H1 (cell line): Measurements from ENCODE around the gene LRPAP1. TPM values are rescaled to one million over a fixed set of nuclear protein-coding genes. Genes with fewer than 3 reads are reported as not detected.
A peak's percentile ranks its signal among the peaks of the same experiment; 100 is the strongest.

Source experiments
- CTCF ChIA-PET: fragments of 300-600 bp; sonication (Branson Sonifier 250); formaldehyde crosslinking; loops from one replicate; lab custom pipeline; 2021; ENCODE audit not compliant: partially characterized antibody; lab: Charles Lee
- POLR2A ChIA-PET: fragments of 300-600 bp; sonication (Branson Sonifier 250); formaldehyde crosslinking; loops from one replicate; lab custom pipeline; 2021; ENCODE audit warnings: inconsistent platforms; ENCODE audit not compliant: partially characterized antibody; lab: Charles Lee
- DNase-seq, 2 experiments: peaks; one replicate each; pipeline versions ENCODE4 v3.0.0 to v3.0.0-alpha.2; 2010 to 2022; ENCODE audit warnings: low spot score in 2 of 2, low read depth in 1 of 2, mixed read lengths in 1 of 2
- FAIRE-seq: peaks from 2 replicates; lab custom pipeline; 2011; peaks lifted over from hg19 to GRCh38; lab: Jason Lieb, UNC
- H2AFZ ChIP-seq: 2 replicates; pipeline ENCODE4 v1.8.1; 2012; ENCODE audit warnings: low read length, inconsistent platforms
- H2AK5ac ChIP-seq: 2 replicates; pipeline ENCODE4 v1.6.1; 2013; ENCODE audit warnings: low read depth, low read length
- H2BK120ac ChIP-seq: replicated peaks from 2 replicates; pipeline ENCODE3; 2013; ENCODE audit warnings: low read depth, low read length, inconsistent platforms
- H2BK12ac ChIP-seq: 2 replicates; pipeline ENCODE4 v1.6.1; 2013; ENCODE audit warnings: low read depth, low read length
- H2BK15ac ChIP-seq: 2 replicates; pipeline ENCODE4 v1.6.1; 2013; ENCODE audit warnings: low read length
- H2BK20ac ChIP-seq: 2 replicates; pipeline ENCODE4 v1.6.1; 2013; ENCODE audit warnings: low read length
- H2BK5ac ChIP-seq: 2 replicates; pipeline ENCODE4 v1.6.1; 2013; ENCODE audit warnings: low read depth, low read length
- H3K14ac ChIP-seq: 2 replicates; pipeline ENCODE4 v1.6.1; 2013; ENCODE audit warnings: inconsistent platforms; ENCODE audit not compliant: insufficient read length
- H3K18ac ChIP-seq: 2 replicates; pipeline ENCODE4 v1.6.1; 2013; ENCODE audit warnings: low read length; ENCODE audit errors: extremely low read depth
- H3K23ac ChIP-seq: 2 replicates; pipeline ENCODE4 v1.6.1; 2013; ENCODE audit warnings: inconsistent platforms; ENCODE audit not compliant: insufficient read length
- H3K23me2 ChIP-seq: 2 replicates; pipeline ENCODE4 v1.6.1; 2013; ENCODE audit warnings: low read depth, low read length
- H3K27ac ChIP-seq: 2 replicates; pipeline ENCODE4 v1.6.1; 2011; ENCODE audit warnings: low read depth, low read length, inconsistent platforms
- H3K27me3 ChIP-seq, 4 experiments: replicated peaks in 1 of 4; 1 replicate in 1 of 4; 2 replicates in 3 of 4; pipeline versions ENCODE4 v1.6.1 to v1.8.1; 2011 to 2013; ENCODE audit warnings: low read length in 3 of 4, mild to moderate bottlenecking in 3 of 4, inconsistent platforms in 2 of 4, mixed read lengths in 2 of 4, moderate library complexity in 1 of 4; ENCODE audit not compliant: control insufficient read depth in 3 of 4, insufficient read depth in 3 of 4; ENCODE audit errors: extremely low read depth in 1 of 4
- H3K36me3 ChIP-seq, 4 experiments: 2 replicates each; pipeline versions ENCODE4 v1.6.1 to v1.8.1; 2011 to 2013; ENCODE audit warnings: mild to moderate bottlenecking in 4 of 4, low read length in 3 of 4, moderate library complexity in 2 of 4, control low read depth in 1 of 4, inconsistent platforms in 1 of 4; ENCODE audit not compliant: insufficient read depth in 4 of 4, control insufficient read depth in 2 of 4
- H3K4ac ChIP-seq: replicated peaks from 2 replicates; pipeline ENCODE3; 2013; ENCODE audit warnings: low read length, low read depth, mixed read lengths, inconsistent platforms; ENCODE audit not compliant: insufficient read length
- H3K4me1 ChIP-seq, 4 experiments: replicated peaks in 1 of 4; 1 replicate in 1 of 4; 2 replicates in 3 of 4; pipeline versions ENCODE4 v1.6.1 to v1.8.1; 2011 to 2013; ENCODE audit warnings: low read length in 3 of 4, inconsistent platforms in 2 of 4, mixed read lengths in 1 of 4; ENCODE audit not compliant: insufficient read depth in 4 of 4, control insufficient read depth in 3 of 4
- H3K4me2 ChIP-seq, 2 experiments: 2 replicates each; pipeline versions ENCODE4 v1.6.1 to v1.8.1; 2011 to 2013; ENCODE audit warnings: low read depth in 2 of 2, low read length in 2 of 2, control low read depth in 1 of 2, inconsistent platforms in 1 of 2, mild to moderate bottlenecking in 1 of 2; ENCODE audit not compliant: insufficient read depth in 1 of 2
- H3K4me3 ChIP-seq, 4 experiments: fragments of 200-600, 300-600 bp in 1 of 4; sonication (generic), shearing (Covaris generic), sonication (Bioruptor Twin) in 1 of 4; 2 replicates each; pipeline versions ENCODE4 v1.5.1 to v1.8.1; 2011 to 2016; ENCODE audit warnings: low read length in 4 of 4, low read depth in 3 of 4, control low read depth in 2 of 4, inconsistent platforms in 2 of 4, mild to moderate bottlenecking in 2 of 4, mixed read lengths in 1 of 4, moderate library complexity in 1 of 4; ENCODE audit not compliant: insufficient read depth in 2 of 4; ENCODE audit errors: extremely low read depth in 1 of 4
- H3K56ac ChIP-seq: replicated peaks from 2 replicates; pipeline ENCODE3; 2013; ENCODE audit warnings: low read depth, mild to moderate bottlenecking, mixed read lengths, low read length, inconsistent platforms; ENCODE audit not compliant: insufficient read length
- H3K79me1 ChIP-seq: 2 replicates; pipeline ENCODE4 v1.6.1; 2013; ENCODE audit warnings: low read depth, low read length, control low read depth
- H3K79me2 ChIP-seq, 2 experiments: 2 replicates each; pipeline versions ENCODE4 v1.6.1 to v1.8.1; 2012 to 2013; ENCODE audit warnings: low read length in 2 of 2, mild to moderate bottlenecking in 2 of 2, inconsistent platforms in 1 of 2; ENCODE audit not compliant: insufficient read depth in 2 of 2, control insufficient read depth in 1 of 2
- H3K9ac ChIP-seq, 4 experiments: replicated peaks in 1 of 4; 1 replicate in 1 of 4; 2 replicates in 3 of 4; pipeline versions ENCODE4 v1.6.1 to v1.8.1; 2011 to 2013; ENCODE audit warnings: low read depth in 3 of 4, low read length in 3 of 4, control low read depth in 2 of 4, mild to moderate bottlenecking in 2 of 4, moderate library complexity in 2 of 4, inconsistent platforms in 1 of 4; ENCODE audit errors: extremely low read depth in 1 of 4
- H3K9me3 ChIP-seq, 2 experiments: 2 replicates each; pipeline versions ENCODE4 v1.6.1 to v1.8.1; 2012 to 2013; ENCODE audit warnings: mild to moderate bottlenecking in 2 of 2, moderate library complexity in 2 of 2, control low read depth in 1 of 2, inconsistent platforms in 1 of 2, low read depth in 1 of 2, low read length in 1 of 2, mixed read lengths in 1 of 2; ENCODE audit not compliant: insufficient read depth in 2 of 2
- H4K20me1 ChIP-seq, 2 experiments: replicated peaks in 1 of 2; 2 replicates each; pipeline versions ENCODE3 to v1.8.1; 2011 to 2013; ENCODE audit warnings: inconsistent platforms in 2 of 2, low read length in 2 of 2, mild to moderate bottlenecking in 1 of 2; ENCODE audit not compliant: insufficient read depth in 2 of 2, control insufficient read depth in 1 of 2
- H4K5ac ChIP-seq: 2 replicates; pipeline ENCODE4 v1.6.1; 2013; ENCODE audit warnings: low read length, low read depth, mixed read lengths, inconsistent platforms; ENCODE audit not compliant: insufficient read length
- H4K8ac ChIP-seq: 2 replicates; pipeline ENCODE4 v1.8.0; 2013; ENCODE audit warnings: mild to moderate bottlenecking, moderate library complexity, low read length, inconsistent platforms; ENCODE audit not compliant: insufficient read depth; ENCODE audit errors: extremely low read depth
- H4K91ac ChIP-seq: replicated peaks from 2 replicates; pipeline ENCODE3; 2013; ENCODE audit warnings: low read length, mixed read lengths, inconsistent platforms; ENCODE audit not compliant: insufficient read length
- ASH2L ChIP-seq: fragments of 200-600, 300-600 bp; sonication (generic); IDR thresholded peaks from one replicate; pipeline ENCODE4 v1.7.1; 2017; ENCODE audit warnings: low read length
- BRCA1 ChIP-seq: IDR thresholded peaks from 2 replicates; pipeline ENCODE4 v1.6.1; 2012; ENCODE audit warnings: low read depth, low read length, improper control_type of control experiment
- CTBP2 ChIP-seq: IDR thresholded peaks from 2 replicates; pipeline ENCODE4 v1.7.0; 2011; ENCODE audit warnings: borderline replicate concordance, mild to moderate bottlenecking, moderate library complexity, mixed read lengths, low read length; ENCODE audit not compliant: insufficient read depth, insufficient read length
- HDAC6 ChIP-seq: IDR thresholded peaks from one replicate; pipeline ENCODE4 v1.7.1; 2012; ENCODE audit warnings: low read depth, mild to moderate bottlenecking, inconsistent platforms, low read length, moderate library complexity
- POLR2A ChIP-seq, 2 experiments: IDR thresholded peaks; 1 replicate in 1 of 2; 2 replicates in 1 of 2; pipeline ENCODE4 v1.6.1; 2011; ENCODE audit warnings: low read depth in 2 of 2, low read length in 2 of 2, mild to moderate bottlenecking in 2 of 2; ENCODE audit errors: control extremely low read depth in 1 of 2
- RFX5 ChIP-seq: IDR thresholded peaks from 2 replicates; pipeline ENCODE4 v1.6.1; 2011; ENCODE audit warnings: low read depth, low read length, improper control_type of control experiment, borderline replicate concordance
- SAP30 ChIP-seq: fragments of 300-600 bp; sonication (generic); IDR thresholded peaks from 2 replicates; pipeline ENCODE4 v1.7.1; 2012; ENCODE audit warnings: low read length, moderate library complexity, mild to moderate bottlenecking, inconsistent platforms; ENCODE audit not compliant: insufficient read depth, insufficient replicate concordance
- SIX5 ChIP-seq: IDR thresholded peaks from 2 replicates; pipeline ENCODE4 v1.6.1; 2011; ENCODE audit warnings: mild to moderate bottlenecking, low read depth, low read length
- SP2 ChIP-seq: IDR thresholded peaks from 2 replicates; pipeline ENCODE4 v1.6.1; 2012; ENCODE audit warnings: mild to moderate bottlenecking, low read length, inconsistent platforms
- WGBS, 2 experiments: shearing (Covaris generic) in 1 of 2; methylation state at CpG; one replicate each; pipeline versions ENCODE4 v1.1.6 to v1.1.7; 2013 to 2015; ENCODE audit warnings: low lambda C conversion rate in 2 of 2, mixed read lengths in 2 of 2, inconsistent platforms in 1 of 2, low coverage in 1 of 2, missing lambda C conversion rate in 1 of 2; ENCODE audit not compliant: insufficient replicate concordance in 2 of 2, insufficient coverage in 1 of 2, insufficient read length in 1 of 2; ENCODE audit errors: extremely low coverage in 1 of 2, missing lambda C conversion rate in 1 of 2; 5-methylcytosine and 5-hydroxymethylcytosine counted together
- polyA plus RNA-seq, 7 experiments: library from polyadenylated mRNA; depleted of rRNA in 3 of 7; stranded (reverse) in 5 of 7; unstranded in 2 of 7; fragments of >200 nt in 5 of 7; fragments of 200-250 nt in 2 of 7; gene quantifications; 1 replicate in 5 of 7; 2 replicates in 1 of 7; 4 replicates in 1 of 7; pipeline versions ENCODE4 v1.2.1 to v1.2.3, GENCODE V29; 2011 to 2013; ENCODE audit warnings: missing spikeins in 2 of 7, mixed read lengths in 2 of 7
- total RNA-seq: library from RNA; stranded (reverse); fragmentation: NEBNext Ultra II Directional; extraction: Animal tissue kit (Norgen Biotek cat#: 25700); gene quantifications from 2 replicates; pipeline ENCODE4 v1.2.1, GENCODE V29; 2021
- TF ChIP-seq, protein P1 (sequence below): IDR thresholded peaks from 2 replicates; pipeline ENCODE4 v1.6.1; 2012; ENCODE audit warnings: inconsistent platforms
- TF ChIP-seq, protein P2 (sequence below): IDR thresholded peaks from 2 replicates; pipeline ENCODE4 v1.6.1; 2011; ENCODE audit warnings: low read length, improper control_type of control experiment

Gene LRPAP1
- total and polyA plus RNA-seq, 2 of the 8 experiments (the other 6 are each of a cell fraction or from before 2014, with no cell fraction given), result 31.1 to 101 TPM

DNA sequence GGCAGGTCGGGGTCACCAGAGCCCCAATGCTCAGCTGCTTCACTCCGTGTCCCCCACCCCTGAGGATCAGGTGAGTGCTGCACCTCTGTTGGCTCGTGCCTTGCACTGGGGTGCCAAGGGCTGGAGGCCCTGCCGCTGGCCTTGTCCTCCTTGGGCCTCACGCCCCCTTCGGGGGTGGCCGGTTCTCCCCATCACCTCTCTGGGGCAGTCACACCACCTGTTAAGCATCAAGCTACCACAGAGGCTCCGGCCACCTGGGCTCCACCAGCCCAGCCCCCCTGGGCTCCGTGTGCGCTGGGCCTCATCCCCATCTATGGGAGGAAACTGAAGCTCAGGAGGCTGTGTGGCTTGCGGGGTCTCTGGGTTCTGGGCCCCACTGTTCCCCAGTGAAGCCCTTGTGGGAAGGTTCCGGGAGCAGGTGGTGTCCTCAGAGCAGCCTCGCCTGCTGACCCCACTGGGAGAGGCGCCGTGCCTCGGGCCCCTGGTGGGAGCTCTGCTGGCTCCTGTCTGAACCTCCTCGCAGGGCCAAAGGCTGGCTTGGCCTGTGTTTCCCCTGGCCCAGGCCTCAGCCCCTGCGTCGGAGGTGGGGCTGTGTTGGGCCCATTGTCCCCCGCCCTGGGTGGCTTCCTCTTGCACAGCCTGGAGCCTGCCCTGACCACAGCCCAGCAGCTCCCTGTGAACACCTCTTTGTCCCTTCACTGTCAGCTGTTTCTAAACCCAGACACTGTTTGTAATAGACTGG, 38.3 kb downstream of the LRPAP1 start:
- no peak overlapping the region for H3K56ac ChIP-seq
- H2BK20ac ChIP-seq, result no peak overlapping the region
- H3K27ac ChIP-seq, result no peak overlapping the region
- 74% methylated on average over 19 of the region's 20 CpGs; no CpG with 5 or more reads in 1 of the 2 experiments for WGBS, 2 experiments
- no peak overlapping the region for H2AFZ ChIP-seq
- no peak overlapping the region for H3K4me3 ChIP-seq
- no peak overlapping the region for H2BK15ac ChIP-seq
- H4K91ac ChIP-seq, result no peak overlapping the region
- H3K4ac ChIP-seq, result peak overlapping the region; percentile 21
- H2BK120ac ChIP-seq, result no peak overlapping the region
- peaks cover 44 to 89% (median 78%) of the 10 kb centered on the region in 4 experiments for H3K27me3 ChIP-seq
- no peak overlapping the region for H4K5ac ChIP-seq
- no peak overlapping the region for H3K14ac ChIP-seq
- no peaks in the 10 kb centered on the region for H3K36me3 ChIP-seq
- peaks cover 11 to 30% of the 10 kb centered on the region in 2 experiments for H4K20me1 ChIP-seq
- ChIA-PET CTCF (interaction anchor here (1.0 to 2.0 kb wide), 5 partner anchors 13 to 387 kb away, joined by 3 to 13 read pairs (median 3); no protein-coding TSS in a partner anchor), POLR2A (interaction anchor here (1.4 to 2.0 kb wide), 3 partner anchors 11 to 28 kb away, joined by 4 to 5 read pairs (median 4); no protein-coding TSS in a partner anchor)
- no peak overlapping the region; a peak in 1 of 4 replicates for H3K4me2 ChIP-seq
- FAIRE-seq, result no peak
- peaks cover 0 to 22% (median 12%) of the 10 kb centered on the region in 4 experiments; a peak in 5 of 7 replicates for H3K4me1 ChIP-seq
- no peak overlapping the region for H2BK12ac ChIP-seq
- H3K9ac ChIP-seq, result no peak overlapping the region
- H3K23ac ChIP-seq, result no peak overlapping the region
- no peak for DNase-seq
- H4K8ac ChIP-seq, result no peak overlapping the region
- no peaks in the 10 kb centered on the region for H3K79me1 ChIP-seq
- H3K23me2 ChIP-seq, result no peaks in the 10 kb centered on the region; the same call in 1 of the 2 replicates
- H3K18ac ChIP-seq, result no peak overlapping the region
- H2AK5ac ChIP-seq, result no peak overlapping the region
- no peaks in the 10 kb centered on the region for H3K9me3 ChIP-seq
- H2BK5ac ChIP-seq, result no peak overlapping the region
- H3K79me2 ChIP-seq, result no peaks in the 10 kb centered on the region
- TF ChIP-seq SAP30 (no peak), POLR2A (IDR thresholded peaks at IDR 0.05; ENCODE audit: control extremely low read depth in 1 of 2, low read depth in 2 of 2, low read length in 2 of 2) (no peak), RFX5 (no peak), BRCA1 (no peak), HDAC6 (no peak), SIX5 (no peak), ASH2L (no peak), SP2 (no peak), CTBP2 (no peak)
- TF ChIP-seq, protein P1, sequence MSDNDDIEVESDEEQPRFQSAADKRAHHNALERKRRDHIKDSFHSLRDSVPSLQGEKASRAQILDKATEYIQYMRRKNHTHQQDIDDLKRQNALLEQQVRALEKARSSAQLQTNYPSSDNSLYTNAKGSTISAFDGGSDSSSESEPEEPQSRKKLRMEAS, result no peak
- TF ChIP-seq, protein P2, sequence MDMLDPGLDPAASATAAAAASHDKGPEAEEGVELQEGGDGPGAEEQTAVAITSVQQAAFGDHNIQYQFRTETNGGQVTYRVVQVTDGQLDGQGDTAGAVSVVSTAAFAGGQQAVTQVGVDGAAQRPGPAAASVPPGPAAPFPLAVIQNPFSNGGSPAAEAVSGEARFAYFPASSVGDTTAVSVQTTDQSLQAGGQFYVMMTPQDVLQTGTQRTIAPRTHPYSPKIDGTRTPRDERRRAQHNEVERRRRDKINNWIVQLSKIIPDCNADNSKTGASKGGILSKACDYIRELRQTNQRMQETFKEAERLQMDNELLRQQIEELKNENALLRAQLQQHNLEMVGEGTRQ, result no peak
